H1 (cell line): ENCODE measurements around the gene DSCAM. TPM values are rescaled to one million over a fixed set of nuclear protein-coding genes. Genes with fewer than 3 reads are reported as not detected.

Experiments used
- polyA plus RNA-seq, 7 experiments: library from polyadenylated mRNA; depleted of rRNA in 3 of 7; stranded (reverse) in 5 of 7; unstranded in 2 of 7; fragments of >200 nt in 5 of 7; fragments of 200-250 nt in 2 of 7; gene quantifications; 1 replicate in 5 of 7; 2 replicates in 1 of 7; 4 replicates in 1 of 7; pipeline versions ENCODE4 v1.2.1 to v1.2.3, GENCODE V29; 2011 to 2013; ENCODE audit warnings: missing spikeins in 2 of 7, mixed read lengths in 2 of 7
- total RNA-seq: library from RNA; stranded (reverse); fragmentation: NEBNext Ultra II Directional; extraction: Animal tissue kit (Norgen Biotek cat#: 25700); gene quantifications from 2 replicates; pipeline ENCODE4 v1.2.1, GENCODE V29; 2021
- TF ChIP-seq, protein P1 (sequence below): IDR thresholded peaks from 2 replicates; pipeline ENCODE4 v1.6.1; 2011; ENCODE audit warnings: low read depth, mild to moderate bottlenecking, low read length; ENCODE audit not compliant: insufficient read depth

The DSCAM gene
- total and polyA plus RNA-seq, 2 of the 8 experiments (the other 6 are each of a cell fraction or from before 2014, with no cell fraction given) = 0.02 to 0.15 TPM

GRCh38 chr21:40688106-40688864 is 158.7 kb downstream of the DSCAM start (continued):
- TF ChIP-seq, protein P1, sequence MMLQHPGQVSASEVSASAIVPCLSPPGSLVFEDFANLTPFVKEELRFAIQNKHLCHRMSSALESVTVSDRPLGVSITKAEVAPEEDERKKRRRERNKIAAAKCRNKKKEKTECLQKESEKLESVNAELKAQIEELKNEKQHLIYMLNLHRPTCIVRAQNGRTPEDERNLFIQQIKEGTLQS = no peak
